CD4-positive, alpha-beta T cell treated with Interferon gamma for 1 hour (primary cell): ENCODE data around the gene EGFR.

Source experiments
- DNase-seq: peaks from one replicate; pipeline ENCODE4 v3.0.0-alpha.2; 2020

EGFR gene

GRCh38 chr7:55108401-55108800 lies 89.6 kb downstream of the EGFR start:
- DNase-seq, result no peak

GRCh38 chr7:55108818-55109217 lies 90.0 kb downstream of the EGFR start:
- DNase-seq, result no peak

GRCh38 chr7:55109404-55110167 lies 90.8 kb downstream of the EGFR start:
- no peak for DNase-seq

GRCh38 chr7:55110282-55110992 lies 91.6 kb downstream of the EGFR start:
- no peak for DNase-seq

- no peak for DNase-seq
Observed at GRCh38 chr7:55110993-55111361, 92.2 kb downstream of the EGFR start.

GRCh38 chr7:55112056-55112455 lies 93.2 kb downstream of the EGFR start:
- DNase-seq, result no peak

GRCh38 chr7:55113760-55114540 lies 95.1 kb downstream of the EGFR start:
- no peak for DNase-seq

GRCh38 chr7:55117286-55117685 lies 98.5 kb downstream of the EGFR start:
- DNase-seq, result no peak

- no peak for DNase-seq
Observed at GRCh38 chr7:55118426-55118825, 99.6 kb downstream of the EGFR start.

- DNase-seq, result no peak
Observed at GRCh38 chr7:55119571-55119970, 100.8 kb downstream of the EGFR start.

GRCh38 chr7:55120074-55120473 lies 101.3 kb downstream of the EGFR start:
- DNase-seq, result no peak

- DNase-seq, result no peak
Observed at GRCh38 chr7:55120501-55121198, 101.8 kb downstream of the EGFR start.

- no peak for DNase-seq
Observed at GRCh38 chr7:55121249-55121648, 102.4 kb downstream of the EGFR start.

- no peak for DNase-seq
Observed at GRCh38 chr7:55122263-55122662, 103.4 kb downstream of the EGFR start.

GRCh38 chr7:55124989-55125875 lies 106.4 kb downstream of the EGFR start:
- DNase-seq, result no peak

- no peak for DNase-seq
Observed at GRCh38 chr7:55127135-55127551, 108.3 kb downstream of the EGFR start.

- no peak for DNase-seq
Observed at GRCh38 chr7:55127622-55128081, 108.8 kb downstream of the EGFR start.

GRCh38 chr7:55128693-55129394 lies 110.0 kb downstream of the EGFR start:
- no peak for DNase-seq

- no peak for DNase-seq
Observed at GRCh38 chr7:55129541-55130394, 111.0 kb downstream of the EGFR start.
